Ascending aorta (tissue), 2 donors: ENCODE results near the gene RPP14. TPM values are rescaled to one million over a fixed set of nuclear protein-coding genes. Genes with fewer than 3 reads are reported as not detected.
A peak's percentile ranks its signal among the peaks of the same experiment; 100 is the strongest.

Source experiments
- DNase-seq, 2 donors: peaks; one replicate each; pipeline ENCODE4 v3.0.0-alpha.2; 2019; ENCODE audit warnings: low spot score in 2 of 2
- H3K27ac ChIP-seq, 2 donors: fragments of 200-600 bp; sonication (generic); one replicate each; pipeline ENCODE4 v1.5.1; 2016 to 2017; ENCODE audit warnings: mild to moderate bottlenecking in 1 of 2
- H3K27me3 ChIP-seq: fragments of 200-600 bp; sonication (generic); one replicate; pipeline ENCODE4 v1.5.1; 2017
- H3K36me3 ChIP-seq, 2 donors: fragments of 200-600 bp; sonication (generic); one replicate each; pipeline ENCODE4 v1.5.1; 2016
- H3K4me1 ChIP-seq, 2 donors: fragments of 200-600 bp; sonication (generic); one replicate each; pipeline ENCODE4 v1.5.1; 2016 to 2017; ENCODE audit warnings: mild to moderate bottlenecking in 1 of 2
- H3K4me3 ChIP-seq, 2 donors: fragments of 200-600 bp; sonication (generic); one replicate each; pipeline ENCODE4 v1.5.1; 2016 to 2017; ENCODE audit warnings: mild to moderate bottlenecking in 1 of 2
- H3K9me3 ChIP-seq, 2 donors: fragments of 200-600 bp; sonication (generic); one replicate each; pipeline ENCODE4 v1.5.1; 2016
- intact Hi-C: fragments of 100-400 bp; cut with DNase I; formaldehyde crosslinking; loops from one replicate; pipeline ENCODE4 v1.15.1; 2023
- total RNA-seq: library from RNA; depleted of rRNA; stranded (reverse); fragments of >200 nt; gene quantifications from one replicate; pipeline ENCODE4 v1.1.0, GENCODE V29; 2016
- TF ChIP-seq, protein P1 (sequence below), 3 experiments: fragments of 200-600 bp in 2 of 3; fragments of 450-650 bp in 1 of 3; sonication (generic) in 2 of 3; IDR thresholded peaks; one replicate each; pipeline ENCODE4 v1.5.1; 2016 to 2019; ENCODE audit warnings: antibody characterized with exemption in 3 of 3, mild to moderate bottlenecking in 1 of 3, moderate library complexity in 1 of 3

RPP14 gene
- total RNA-seq, 1 donor from 2014 or later, result 32.5 TPM

DNA sequence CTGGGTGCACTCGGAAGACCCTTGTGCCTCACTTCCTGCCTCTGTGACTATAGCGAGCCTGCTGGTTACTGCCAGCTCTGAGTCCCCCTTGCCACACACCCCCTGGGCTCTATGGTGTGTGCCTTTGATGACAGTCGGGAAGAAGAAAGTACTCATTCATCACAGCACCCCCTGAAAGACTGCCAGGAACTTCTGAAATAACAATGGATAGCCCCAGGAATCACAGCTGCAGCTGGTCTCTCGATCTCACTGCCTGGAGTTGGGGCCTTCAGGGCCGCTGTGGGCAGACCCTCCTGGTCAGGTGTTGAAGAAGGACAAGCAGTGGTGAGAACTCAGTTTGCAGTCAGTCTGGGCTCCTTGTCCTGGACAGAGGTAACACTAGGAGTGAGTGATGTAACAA is 9.8 kb upstream of the RPP14 start:
- Histone ChIP-seq H3K4me3 (no peak overlapping the region), H3K27ac (no peak overlapping the region), H3K4me1 (no peaks in the 10 kb centered on the region), H3K27me3 (no peaks in the 10 kb centered on the region), H3K9me3 (no peaks in the 10 kb centered on the region), H3K36me3 (no peaks in the 10 kb centered on the region)
- intact Hi-C loops, result no loop called here
- DNase-seq, result no peak
- TF ChIP-seq, protein P1, sequence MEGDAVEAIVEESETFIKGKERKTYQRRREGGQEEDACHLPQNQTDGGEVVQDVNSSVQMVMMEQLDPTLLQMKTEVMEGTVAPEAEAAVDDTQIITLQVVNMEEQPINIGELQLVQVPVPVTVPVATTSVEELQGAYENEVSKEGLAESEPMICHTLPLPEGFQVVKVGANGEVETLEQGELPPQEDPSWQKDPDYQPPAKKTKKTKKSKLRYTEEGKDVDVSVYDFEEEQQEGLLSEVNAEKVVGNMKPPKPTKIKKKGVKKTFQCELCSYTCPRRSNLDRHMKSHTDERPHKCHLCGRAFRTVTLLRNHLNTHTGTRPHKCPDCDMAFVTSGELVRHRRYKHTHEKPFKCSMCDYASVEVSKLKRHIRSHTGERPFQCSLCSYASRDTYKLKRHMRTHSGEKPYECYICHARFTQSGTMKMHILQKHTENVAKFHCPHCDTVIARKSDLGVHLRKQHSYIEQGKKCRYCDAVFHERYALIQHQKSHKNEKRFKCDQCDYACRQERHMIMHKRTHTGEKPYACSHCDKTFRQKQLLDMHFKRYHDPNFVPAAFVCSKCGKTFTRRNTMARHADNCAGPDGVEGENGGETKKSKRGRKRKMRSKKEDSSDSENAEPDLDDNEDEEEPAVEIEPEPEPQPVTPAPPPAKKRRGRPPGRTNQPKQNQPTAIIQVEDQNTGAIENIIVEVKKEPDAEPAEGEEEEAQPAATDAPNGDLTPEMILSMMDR (IDR thresholded peaks at IDR 0.05), result no peak

- intact Hi-C loops, result no loop called here
- no peak for DNase-seq
- no peaks in the 10 kb centered on the region for H3K27me3 ChIP-seq
- TF ChIP-seq, protein P1 (IDR thresholded peaks at IDR 0.05), result no peak
- H3K4me1 ChIP-seq, result no peaks in the 10 kb centered on the region
- H3K27ac ChIP-seq, result no peak overlapping the region
- no peaks in the 10 kb centered on the region for H3K36me3 ChIP-seq
- no peaks in the 10 kb centered on the region for H3K9me3 ChIP-seq
- no peak overlapping the region for H3K4me3 ChIP-seq
Observed at GRCh38 chr3:58296843-58297242, 9.2 kb upstream of the RPP14 start.

- no peak for DNase-seq
Observed at GRCh38 chr3:58298190-58298589, 7.9 kb upstream of the RPP14 start.

GRCh38 chr3:58299075-58299474 is 7.0 kb upstream of the RPP14 start:
- Histone ChIP-seq H3K36me3 (no peaks in the 10 kb centered on the region), H3K4me3 (no peak overlapping the region), H3K27me3 (no peaks in the 10 kb centered on the region), H3K4me1 (no peaks in the 10 kb centered on the region), H3K9me3 (no peaks in the 10 kb centered on the region), H3K27ac (no peak overlapping the region)
- TF ChIP-seq, protein P1 (IDR thresholded peaks at IDR 0.05), result no peak
- DNase-seq, result no peak
- intact Hi-C loops, result no loop called here

More at GRCh38 chr3:58298190-58298589, 7.9 kb upstream of the RPP14 start:
- Histone ChIP-seq H3K27ac (no peak overlapping the region), H3K4me1 (no peaks in the 10 kb centered on the region), H3K36me3 (no peaks in the 10 kb centered on the region), H3K9me3 (no peaks in the 10 kb centered on the region), H3K27me3 (no peaks in the 10 kb centered on the region), H3K4me3 (no peak overlapping the region)
- intact Hi-C loops, result no loop called here
- TF ChIP-seq, protein P1 (IDR thresholded peaks at IDR 0.05), result no peak

DNA sequence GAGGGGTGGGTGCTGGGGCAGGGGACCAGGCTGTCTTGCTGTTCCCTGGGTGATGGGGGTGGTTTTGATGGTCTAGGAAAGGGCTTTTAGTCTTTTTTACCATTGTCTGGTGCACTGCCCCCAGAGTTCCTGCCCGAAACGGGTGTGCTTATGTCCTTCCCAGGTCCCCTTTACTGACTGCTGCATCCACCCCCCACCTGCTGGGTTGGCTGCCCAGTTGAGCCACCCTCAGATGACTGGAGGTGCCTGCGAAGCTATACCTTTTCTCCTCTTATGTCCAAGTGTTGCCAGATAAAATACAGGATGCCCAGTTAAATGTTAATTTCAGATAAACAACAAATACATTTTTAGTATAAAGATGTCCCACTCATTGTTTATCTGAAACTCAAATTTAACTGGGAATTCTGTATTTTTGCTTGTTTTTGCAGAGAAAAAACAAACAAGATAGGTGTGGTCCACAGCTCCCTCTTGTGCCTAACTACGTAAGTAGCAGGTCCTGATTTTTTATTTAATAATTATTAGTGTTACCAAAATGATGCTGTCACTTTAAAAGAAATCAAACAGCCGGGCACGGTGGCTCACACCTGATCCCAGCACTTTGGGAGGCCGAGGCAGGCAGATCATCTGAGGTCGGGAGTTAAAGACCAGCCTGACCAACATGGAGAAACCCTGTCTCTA is 6.1 kb upstream of the RPP14 start:
- no peak for DNase-seq
- H3K9me3 ChIP-seq, result no peaks in the 10 kb centered on the region
- H3K27ac ChIP-seq, result no peak overlapping the region
- intact Hi-C loops, result loop anchor here (1.0 to 10.0 kb wide), 3 partner anchors 113 to 605 kb away; partner anchors contain the start of gene DENND6A
- H3K27me3 ChIP-seq, result no peaks in the 10 kb centered on the region
- TF ChIP-seq, protein P1 (IDR thresholded peaks at IDR 0.05), result peak; percentile 36 to 57 (median 43)
- no peaks in the 10 kb centered on the region for H3K4me1 ChIP-seq
- H3K4me3 ChIP-seq, result no peak overlapping the region
- no peaks in the 10 kb centered on the region for H3K36me3 ChIP-seq
